Coronary artery (tissue), 2 donors: ENCODE measurements around the gene ZMYND11.
"Not testable (repeated sequence)": the region's sequence is repeated elsewhere in the genome, so short reads cannot be mapped to it uniquely, and the experiment has no call there.

Experiments
- DNase-seq: peaks from one replicate; pipeline ENCODE4 v3.0.0-alpha.2; 2017; ENCODE audit warnings: low spot score
- H3K27ac ChIP-seq, 2 donors: fragments of 200-600 bp; sonication (generic); one replicate each; pipeline ENCODE4 v1.5.1; 2016 to 2019
- H3K4me3 ChIP-seq: fragments of 200-600 bp; sonication (generic); 2 replicates; pipeline ENCODE4 v1.5.1; 2016; ENCODE audit warnings: mild to moderate bottlenecking, moderate library complexity
- CTCF ChIP-seq: fragments of 200-600 bp; sonication (generic); IDR thresholded peaks from one replicate; pipeline ENCODE4 v1.5.1; 2019; ENCODE audit warnings: antibody characterized with exemption

Gene ZMYND11

DNA sequence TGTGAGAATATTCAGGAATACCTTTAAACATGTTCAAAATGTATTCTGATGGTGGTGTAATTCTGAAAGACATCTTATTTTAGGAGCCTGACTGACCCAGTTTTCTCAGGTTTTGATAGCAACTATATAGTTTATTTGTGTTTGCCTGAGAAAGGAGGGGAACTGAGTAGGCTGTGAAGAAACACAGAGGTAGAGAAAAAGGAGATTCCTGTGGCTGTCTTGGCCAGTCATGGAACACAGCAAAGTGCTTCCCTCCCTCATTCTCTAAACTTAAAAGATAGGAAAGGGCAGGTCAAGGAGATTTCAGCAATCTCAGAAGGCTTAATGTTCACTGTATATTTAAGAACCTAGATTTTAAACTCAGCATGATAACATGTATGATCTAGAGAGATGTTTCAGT is 43.5 kb downstream of the ZMYND11 start:
- TF ChIP-seq CTCF: no peak
- no peak for DNase-seq
- H3K27ac ChIP-seq: no peak overlapping the region
- H3K4me3 ChIP-seq: no peak overlapping the region

DNA sequence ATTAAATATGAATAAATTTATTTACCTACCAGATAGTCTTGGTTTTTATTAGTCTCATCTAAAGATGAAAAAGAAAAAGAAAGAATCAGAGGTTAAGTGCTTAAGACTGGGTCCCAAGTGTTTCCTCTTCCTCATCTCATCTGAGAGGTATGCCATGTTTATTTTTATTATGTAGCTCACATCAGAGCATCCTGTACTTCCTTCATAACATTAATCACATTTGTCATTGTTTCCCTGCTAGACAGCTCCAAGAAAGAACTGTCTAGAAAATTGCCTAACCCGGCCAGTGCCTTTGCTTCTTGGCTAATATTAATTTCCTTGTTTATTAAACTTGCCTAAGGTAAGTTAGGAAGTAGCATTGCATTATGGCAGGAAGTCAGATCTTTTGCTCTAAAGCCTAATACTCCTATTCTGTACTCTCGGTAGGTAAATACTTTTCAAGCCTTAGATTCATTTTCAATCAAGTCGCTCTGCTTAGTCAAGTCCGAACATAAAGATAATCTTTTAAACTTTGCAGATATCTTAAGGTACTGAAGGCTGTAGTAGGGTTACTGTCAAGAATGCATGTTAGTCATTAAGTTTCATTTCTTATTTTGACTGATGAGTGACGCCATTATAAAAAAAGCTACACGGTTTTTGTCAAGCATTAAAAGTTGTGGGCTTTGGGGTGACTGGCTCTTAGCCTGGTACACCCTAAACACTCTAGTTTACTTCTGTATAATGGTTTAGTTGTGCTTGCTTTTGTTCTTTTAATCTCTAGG is 47.4 kb downstream of the ZMYND11 start:
- no peak overlapping the region for H3K4me3 ChIP-seq
- no peak for DNase-seq
- TF ChIP-seq CTCF: no peak
- H3K27ac ChIP-seq: no peak overlapping the region

DNA sequence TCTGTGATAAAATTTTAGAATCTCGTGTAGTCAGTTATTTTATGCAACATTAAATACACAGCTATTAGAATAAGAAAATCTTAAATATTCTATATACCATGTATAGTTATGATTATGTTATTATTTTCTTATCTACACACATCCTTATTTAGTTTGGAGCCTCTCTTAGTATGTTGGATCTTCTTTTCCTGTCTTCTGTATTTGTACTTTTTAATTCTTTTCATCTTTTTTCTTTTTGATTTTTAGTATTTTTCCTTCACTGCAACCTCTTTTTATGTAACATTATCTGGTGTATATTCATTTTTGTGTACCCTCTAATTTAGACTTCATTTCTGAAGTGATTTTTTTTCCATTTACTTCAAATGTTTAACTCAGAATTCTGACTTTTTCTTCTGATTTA is 48.9 kb downstream of the ZMYND11 start:
- no peak overlapping the region for H3K27ac ChIP-seq
- TF ChIP-seq CTCF: no peak
- H3K4me3 ChIP-seq: no peak overlapping the region
- no peak for DNase-seq

- Histone ChIP-seq H3K4me3 (no peak overlapping the region), H3K27ac (no peak overlapping the region)
- no peak for TF ChIP-seq CTCF
- DNase-seq: no peak
Measured at GRCh38 chr10:184911-185310, 49.7 kb downstream of the ZMYND11 start.

DNA sequence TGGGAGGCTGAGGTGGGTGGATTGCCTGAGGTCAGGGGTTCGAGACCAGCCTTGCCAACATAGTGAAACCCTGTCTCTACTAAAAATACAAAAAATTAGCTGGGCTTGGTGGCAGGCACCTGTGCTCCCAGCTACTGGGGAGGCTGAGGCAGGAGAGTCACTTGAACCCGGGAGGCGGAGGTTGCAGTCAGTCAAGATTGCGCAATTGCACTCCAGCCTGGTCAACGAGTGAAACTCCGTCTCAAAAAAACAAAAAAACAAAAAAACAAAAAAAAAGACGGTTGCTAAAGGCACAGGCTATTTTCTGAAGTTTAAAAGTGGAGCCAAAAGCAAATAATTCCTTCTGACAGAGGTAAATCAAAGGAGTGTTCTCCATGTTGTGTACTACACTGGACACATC is 50.3 kb downstream of the ZMYND11 start:
- H3K4me3 ChIP-seq, H3K27ac ChIP-seq, DNase-seq: not testable (repeated sequence)

DNA sequence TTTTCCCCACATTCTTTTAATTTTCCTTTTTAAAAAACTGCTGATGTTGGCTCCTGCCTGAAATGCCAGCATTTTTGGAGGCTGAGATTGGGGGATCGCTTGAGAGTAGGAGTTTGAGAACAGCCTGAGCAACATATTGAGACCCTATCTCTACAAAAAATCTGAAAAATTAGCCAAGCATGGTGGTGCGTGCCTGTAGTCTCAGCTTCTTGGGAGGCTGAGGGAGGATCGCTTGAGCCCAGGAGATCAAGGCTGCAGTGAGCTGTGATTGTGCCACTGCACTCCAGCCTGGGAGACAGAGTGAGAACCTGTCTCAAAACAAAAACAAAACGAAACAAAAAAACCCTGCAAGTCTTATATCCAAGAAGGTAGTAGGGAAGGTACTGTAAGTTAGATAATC is 51.7 kb downstream of the ZMYND11 start:
- H3K4me3 ChIP-seq: no peak overlapping the region
- no peak overlapping the region for H3K27ac ChIP-seq
- TF ChIP-seq CTCF: no peak
- no peak for DNase-seq

DNA sequence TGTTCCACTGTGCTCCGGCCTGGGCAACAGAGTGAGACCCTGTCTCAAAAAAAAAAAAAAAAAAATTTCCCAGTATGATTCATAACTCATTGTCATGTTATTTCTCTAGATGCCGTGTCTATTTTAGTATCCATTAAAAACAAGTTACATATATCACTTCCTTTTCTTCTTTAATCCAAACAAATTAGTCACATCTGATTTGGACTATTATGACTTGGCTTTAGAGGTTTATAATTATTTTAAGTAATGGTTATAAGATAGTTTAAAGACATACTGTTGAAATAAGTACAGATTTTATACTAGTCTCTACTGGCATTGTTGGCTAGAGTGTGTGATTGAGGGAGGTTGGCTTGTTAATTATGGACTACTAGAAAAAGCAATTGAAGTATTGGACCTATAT is 53.3 kb downstream of the ZMYND11 start:
- no peak for DNase-seq
- TF ChIP-seq CTCF: no peak
- H3K27ac ChIP-seq: no peak overlapping the region
- H3K4me3 ChIP-seq: no peak overlapping the region
